Subcutaneous abdominal adipose tissue (tissue), 5 donors: Measurements from ENCODE around the gene CMTM2.

Experiments
- H3K27ac ChIP-seq: one replicate; pipeline ENCODE4 v1.7.0; 2013; ENCODE audit warnings: low read depth, mild to moderate bottlenecking, inconsistent platforms, low read length, moderate library complexity
- H3K27me3 ChIP-seq, 5 donors: one replicate each; pipeline ENCODE4 v1.7.0; 2013; ENCODE audit warnings: low read length in 5 of 5, inconsistent platforms in 1 of 5; ENCODE audit not compliant: control insufficient read depth in 5 of 5, insufficient read depth in 4 of 5
- H3K36me3 ChIP-seq, 5 donors: one replicate each; pipeline ENCODE4 v1.7.0; 2013; ENCODE audit warnings: low read length in 5 of 5; ENCODE audit not compliant: control insufficient read depth in 5 of 5, insufficient read depth in 5 of 5
- H3K4me1 ChIP-seq, 5 donors: one replicate each; pipeline ENCODE4 v1.7.0; 2013; ENCODE audit warnings: low read length in 5 of 5, mild to moderate bottlenecking in 3 of 5, moderate library complexity in 1 of 5; ENCODE audit not compliant: control insufficient read depth in 5 of 5, insufficient read depth in 5 of 5
- H3K4me3 ChIP-seq, 5 donors: one replicate each; pipeline ENCODE4 v1.7.0; 2013; ENCODE audit warnings: low read length in 5 of 5, low read depth in 1 of 5
- H3K9ac ChIP-seq, 5 donors: one replicate each; pipeline ENCODE4 v1.7.0; 2013; ENCODE audit warnings: low read length in 5 of 5, mild to moderate bottlenecking in 4 of 5, moderate library complexity in 3 of 5
- H3K9me3 ChIP-seq, 5 donors: one replicate each; pipeline ENCODE4 v1.7.0; 2013; ENCODE audit warnings: low read length in 5 of 5; ENCODE audit not compliant: control insufficient read depth in 5 of 5
- donor health status: healthy.
- donor health status: healthy.
- donor health status: healthy.
- donor health status: healthy.
- donor health status: healthy.

Gene CMTM2

GRCh38 chr16:66580605-66581209 is 1.4 kb downstream of the CMTM2 start:
- H3K9ac ChIP-seq = peak overlapping the region in 1 of 5 donors; percentile 26
- no peaks in the 10 kb centered on the region for H3K36me3 ChIP-seq
- H3K4me3 ChIP-seq = no peak overlapping the region
- peaks cover 11 to 45% (median 42%) of the 10 kb centered on the region in 5 donors for H3K4me1 ChIP-seq
- peak overlapping the region; percentile 53 for H3K27ac ChIP-seq
- no peaks in the 10 kb centered on the region for H3K27me3 ChIP-seq
- no peaks in the 10 kb centered on the region for H3K9me3 ChIP-seq

GRCh38 chr16:66581246-66581952 is 2.1 kb downstream of the CMTM2 start:
- Histone ChIP-seq H3K9ac (peak overlapping the region in 2 of 5 donors; percentile 16 to 26), H3K36me3 (no peaks in the 10 kb centered on the region), H3K9me3 (no peaks in the 10 kb centered on the region), H3K27me3 (no peaks in the 10 kb centered on the region), H3K27ac (peak overlapping the region; percentile 53), H3K4me3 (peak overlapping the region in 1 of 5 donors; percentile 21), H3K4me1 (peaks cover 11 to 52% (median 49%) of the 10 kb centered on the region in 5 donors)

GRCh38 chr16:66585481-66586239 is 6.4 kb downstream of the CMTM2 start:
- Histone ChIP-seq H3K4me1 (peaks cover 8 to 44% (median 38%) of the 10 kb centered on the region in 5 donors), H3K27me3 (no peaks in the 10 kb centered on the region), H3K4me3 (no peak overlapping the region), H3K9me3 (no peaks in the 10 kb centered on the region), H3K27ac (no peak overlapping the region), H3K9ac (peak overlapping the region in 1 of 5 donors; percentile 23), H3K36me3 (no peaks in the 10 kb centered on the region)

GRCh38 chr16:66587881-66588600 is 8.8 kb downstream of the CMTM2 start:
- Histone ChIP-seq H3K27me3 (no peaks in the 10 kb centered on the region), H3K9ac (peak overlapping the region in 2 of 5 donors; percentile 24 to 53), H3K27ac (no peak overlapping the region), H3K36me3 (no peaks in the 10 kb centered on the region), H3K9me3 (no peaks in the 10 kb centered on the region), H3K4me3 (peak overlapping the region in 4 of 5 donors; percentile 12 to 59 (median 38)), H3K4me1 (peaks cover 0 to 31% (median 21%) of the 10 kb centered on the region in 5 donors)

GRCh38 chr16:66588981-66589713 is 9.9 kb downstream of the CMTM2 start:
- Histone ChIP-seq H3K27me3 (no peaks in the 10 kb centered on the region), H3K9me3 (peaks cover 0 to 1% (median 0%) of the 10 kb centered on the region in 5 donors), H3K4me3 (no peak overlapping the region), H3K4me1 (peaks cover 0 to 31% (median 21%) of the 10 kb centered on the region in 5 donors), H3K9ac (peak overlapping the region in 2 of 5 donors; percentile 27 to 30), H3K36me3 (no peaks in the 10 kb centered on the region), H3K27ac (no peak overlapping the region)

GRCh38 chr16:66590322-66590721 is 11.1 kb downstream of the CMTM2 start:
- peaks cover 0 to 2% (median 0%) of the 10 kb centered on the region in 5 donors for H3K9me3 ChIP-seq
- peaks cover 0 to 35% (median 21%) of the 10 kb centered on the region in 5 donors for H3K4me1 ChIP-seq
- H3K27ac ChIP-seq = no peak overlapping the region
- no peak overlapping the region for H3K9ac ChIP-seq
- no peaks in the 10 kb centered on the region for H3K27me3 ChIP-seq
- no peaks in the 10 kb centered on the region for H3K36me3 ChIP-seq
- H3K4me3 ChIP-seq = peak overlapping the region in 1 of 5 donors; percentile 37

GRCh38 chr16:66591018-66591417 is 11.8 kb downstream of the CMTM2 start:
- Histone ChIP-seq H3K9me3 (peaks cover 0 to 2% (median 0%) of the 10 kb centered on the region in 5 donors), H3K4me1 (peaks cover 0 to 30% (median 17%) of the 10 kb centered on the region in 5 donors), H3K27me3 (no peaks in the 10 kb centered on the region), H3K27ac (no peak overlapping the region), H3K36me3 (no peaks in the 10 kb centered on the region), H3K4me3 (no peak overlapping the region), H3K9ac (no peak overlapping the region)

- peaks cover 0 to 2% (median 0%) of the 10 kb centered on the region in 5 donors for H3K9me3 ChIP-seq
- peaks cover 0 to 18% (median 11%) of the 10 kb centered on the region in 5 donors for H3K4me1 ChIP-seq
- H3K9ac ChIP-seq = no peak overlapping the region
- no peaks in the 10 kb centered on the region for H3K36me3 ChIP-seq
- no peak overlapping the region for H3K27ac ChIP-seq
- no peak overlapping the region for H3K4me3 ChIP-seq
- no peaks in the 10 kb centered on the region for H3K27me3 ChIP-seq
These were observed 13.0 kb downstream of the CMTM2 start for GRCh38 chr16:66592241-66592640.

- no peak overlapping the region for H3K9ac ChIP-seq
- H3K27me3 ChIP-seq = no peaks in the 10 kb centered on the region
- no peak overlapping the region for H3K4me3 ChIP-seq
- peaks cover 0 to 2% (median 0%) of the 10 kb centered on the region in 5 donors for H3K9me3 ChIP-seq
- H3K36me3 ChIP-seq = no peaks in the 10 kb centered on the region
- H3K27ac ChIP-seq = no peak overlapping the region
- H3K4me1 ChIP-seq = peaks cover 0 to 12% (median 7%) of the 10 kb centered on the region in 5 donors
These were observed 13.6 kb downstream of the CMTM2 start for GRCh38 chr16:66592814-66593213.
